Kidney capillary endothelial cell (primary cell): Measurements from ENCODE around the gene VSTM2B.

ENCODE experiments used
- DNase-seq: peaks from one replicate; pipeline ENCODE4 v3.0.0-alpha.2; 2018; ENCODE audit warnings: low spot score

The VSTM2B gene

DNA sequence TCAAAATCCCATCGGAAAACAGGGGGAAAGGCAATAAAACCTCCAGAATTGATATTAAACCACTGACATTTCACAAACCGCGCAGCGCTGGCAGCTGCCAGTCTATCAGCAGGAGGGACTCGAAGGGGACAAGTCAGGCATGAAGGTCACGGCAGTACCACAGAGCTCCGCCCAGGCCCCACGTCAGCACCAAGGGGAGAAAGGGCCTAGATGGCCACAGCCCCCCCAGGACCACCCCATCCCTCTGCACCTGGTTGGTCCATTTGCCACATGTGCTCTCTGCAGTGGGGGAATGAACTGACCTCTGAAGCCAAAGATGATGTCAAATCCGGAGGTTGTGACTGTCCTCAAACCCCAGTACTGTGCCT lies 9.5 kb upstream of the VSTM2B start:
- DNase-seq = no peak

DNA sequence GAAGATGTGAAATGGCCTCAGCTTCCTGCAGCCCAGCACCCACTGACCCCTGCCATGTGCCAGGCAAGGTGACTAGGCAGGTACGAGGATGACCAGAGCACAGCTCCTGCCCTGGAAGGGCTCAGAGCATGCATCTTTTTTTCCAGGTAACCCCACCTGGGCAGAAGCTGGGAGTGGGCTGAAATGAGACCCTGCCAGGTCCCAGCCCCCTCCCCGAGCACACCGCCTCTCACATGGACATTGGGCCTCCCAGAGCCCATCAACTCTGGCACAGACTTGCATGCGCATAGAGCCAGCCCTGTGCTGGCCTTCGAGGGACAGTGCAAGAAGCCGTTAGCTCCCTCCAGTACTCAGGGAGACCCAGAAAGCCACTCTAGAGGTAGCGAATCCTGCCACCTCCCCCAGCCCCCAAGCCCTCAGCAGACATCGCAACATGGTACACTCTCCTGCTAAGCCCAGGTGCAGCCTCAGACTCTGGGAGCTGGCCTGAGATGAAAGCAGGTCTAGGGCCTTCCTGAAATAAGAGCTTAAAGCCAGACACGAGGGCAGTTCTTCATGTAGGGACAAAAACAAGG lies 8.9 kb upstream of the VSTM2B start:
- DNase-seq = no peak

DNA sequence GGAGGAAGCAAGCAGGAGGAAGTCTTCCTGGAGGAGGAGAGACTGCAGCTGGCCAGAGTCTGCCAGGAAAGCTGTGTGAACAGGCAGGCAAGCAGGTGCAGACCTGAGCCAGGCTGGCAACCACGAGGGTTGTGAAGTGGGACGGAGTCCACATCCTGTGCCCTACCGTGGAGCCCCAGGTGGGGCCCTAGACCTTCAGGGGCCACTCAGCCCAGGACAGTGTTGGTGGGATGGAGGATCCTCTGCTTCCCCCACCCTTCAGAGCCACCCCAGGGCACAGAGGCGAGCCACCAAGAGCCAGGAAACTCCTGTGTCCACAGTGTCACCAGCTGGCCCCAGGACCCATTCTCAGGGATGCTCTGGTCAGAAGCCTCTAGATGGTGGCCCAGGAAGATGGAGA lies 8.4 kb upstream of the VSTM2B start:
- no peak for DNase-seq

DNA sequence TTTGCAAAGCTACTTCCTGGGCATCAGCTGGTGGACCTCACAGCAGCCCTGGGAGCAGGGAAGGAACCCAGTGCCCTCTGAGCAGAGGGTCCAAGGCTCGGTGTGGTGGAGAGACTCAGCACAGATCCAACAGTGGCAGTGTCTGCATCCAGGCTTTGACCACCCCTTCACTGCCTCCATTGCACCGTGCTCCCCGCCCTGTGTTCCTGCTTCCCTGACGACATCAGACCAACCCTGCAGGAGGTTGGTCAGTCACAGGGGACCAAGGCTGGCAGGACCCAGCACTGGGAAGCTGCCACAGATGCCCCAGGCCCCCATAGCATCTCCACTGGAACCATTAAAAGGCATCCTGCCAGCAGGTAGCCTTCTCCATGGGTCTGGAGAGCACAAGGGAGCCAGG lies 7.8 kb upstream of the VSTM2B start:
- no peak for DNase-seq

DNA sequence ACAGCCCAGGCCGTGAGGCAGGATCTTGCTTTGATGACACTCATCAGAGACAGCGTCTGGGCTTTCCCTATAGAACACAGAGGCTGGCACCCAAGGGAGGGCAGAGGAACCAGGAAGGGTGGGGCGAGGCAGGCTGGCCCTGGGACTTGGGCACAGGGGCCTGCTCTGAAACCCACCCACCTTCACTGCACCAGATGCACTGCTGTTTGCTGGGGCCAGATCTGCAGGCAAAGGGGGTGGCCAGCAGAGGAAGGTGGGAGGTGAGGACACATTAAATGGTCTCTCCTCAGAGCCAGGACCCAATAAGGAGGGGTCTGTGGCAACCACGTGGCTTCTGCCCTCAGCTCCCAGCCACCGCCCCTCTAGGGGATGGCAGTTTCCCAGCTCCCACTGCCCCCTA lies 6.6 kb upstream of the VSTM2B start:
- no peak for DNase-seq

DNA sequence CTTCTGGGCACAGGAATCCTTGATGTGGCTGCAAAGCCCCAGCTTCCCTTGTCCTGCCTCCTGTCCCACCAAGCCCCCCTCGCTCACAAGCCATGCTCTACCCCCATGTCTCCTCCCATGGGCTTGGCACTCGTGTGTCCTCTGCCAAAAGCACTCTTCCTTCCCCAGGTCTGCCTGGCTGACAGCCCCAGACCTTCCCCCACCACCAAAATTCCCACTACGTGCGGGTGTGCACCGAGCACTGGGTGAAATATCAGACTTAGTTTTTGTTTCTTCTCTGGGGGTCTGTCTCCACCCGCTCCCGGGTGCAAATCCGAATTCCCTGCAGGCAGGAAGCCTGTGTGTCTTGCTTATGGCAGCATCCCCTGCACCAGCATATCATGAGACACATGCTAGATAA lies 5.9 kb upstream of the VSTM2B start:
- no peak for DNase-seq

DNA sequence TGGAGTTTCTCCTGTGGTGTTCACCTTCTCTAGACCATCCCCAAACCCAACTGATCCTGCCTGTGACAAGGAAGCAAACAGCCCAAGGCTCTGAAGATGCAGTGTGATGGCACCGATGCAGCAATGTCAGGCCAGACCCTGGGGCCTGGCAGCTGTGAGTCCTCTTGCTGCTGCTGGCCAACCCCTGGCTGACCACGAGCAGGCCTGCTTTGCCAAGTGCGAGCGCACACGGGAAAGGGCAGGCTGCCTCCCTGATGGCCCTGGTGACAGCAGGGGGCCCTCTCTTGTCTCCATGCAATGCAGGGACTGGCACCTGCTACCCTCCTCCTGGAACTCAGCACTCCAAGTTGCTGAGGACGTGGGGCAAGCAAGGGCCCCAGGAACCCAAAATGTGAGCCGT lies 5.4 kb upstream of the VSTM2B start:
- no peak for DNase-seq

DNA sequence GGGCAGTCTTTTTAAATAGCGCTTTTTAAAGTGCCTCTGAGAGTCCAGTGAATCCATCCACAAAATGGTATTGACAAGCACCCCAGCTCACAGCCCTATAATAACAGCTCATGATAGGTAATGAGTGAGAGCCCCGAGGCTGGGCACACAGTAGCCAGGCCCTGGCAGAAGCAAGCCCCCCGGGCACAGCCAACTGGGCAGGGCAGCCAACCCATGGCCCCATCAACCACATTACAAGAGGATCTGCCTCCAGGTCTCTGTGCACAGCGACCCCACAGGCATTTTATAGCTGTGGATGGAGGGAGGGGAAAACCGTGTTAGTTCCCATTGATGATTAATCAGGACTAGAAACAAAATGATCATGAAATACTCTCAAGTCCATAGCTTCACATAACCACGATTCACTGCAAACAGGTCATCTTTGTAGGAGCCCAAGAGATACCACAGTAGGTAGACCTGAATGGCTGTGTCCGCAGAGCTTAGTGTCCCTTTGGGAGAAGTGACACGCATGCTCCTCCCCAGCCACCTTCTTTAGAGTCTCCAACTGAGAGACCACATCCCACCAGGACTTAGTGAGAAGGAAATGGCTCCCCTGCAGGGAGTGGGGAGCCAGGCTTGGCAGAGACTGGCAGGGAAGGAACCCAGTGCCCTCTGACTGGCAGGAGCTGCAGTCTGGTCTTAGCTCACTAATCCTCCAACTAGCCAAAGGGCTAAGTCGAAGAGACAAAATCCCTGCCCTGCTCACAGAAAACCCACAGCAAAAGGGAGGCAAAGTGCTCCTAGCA lies 4.3 kb upstream of the VSTM2B start:
- no peak for DNase-seq

- DNase-seq = no peak
These were observed 2.2 kb upstream of the VSTM2B start for GRCh38 chr19:29523568-29523967.

DNA sequence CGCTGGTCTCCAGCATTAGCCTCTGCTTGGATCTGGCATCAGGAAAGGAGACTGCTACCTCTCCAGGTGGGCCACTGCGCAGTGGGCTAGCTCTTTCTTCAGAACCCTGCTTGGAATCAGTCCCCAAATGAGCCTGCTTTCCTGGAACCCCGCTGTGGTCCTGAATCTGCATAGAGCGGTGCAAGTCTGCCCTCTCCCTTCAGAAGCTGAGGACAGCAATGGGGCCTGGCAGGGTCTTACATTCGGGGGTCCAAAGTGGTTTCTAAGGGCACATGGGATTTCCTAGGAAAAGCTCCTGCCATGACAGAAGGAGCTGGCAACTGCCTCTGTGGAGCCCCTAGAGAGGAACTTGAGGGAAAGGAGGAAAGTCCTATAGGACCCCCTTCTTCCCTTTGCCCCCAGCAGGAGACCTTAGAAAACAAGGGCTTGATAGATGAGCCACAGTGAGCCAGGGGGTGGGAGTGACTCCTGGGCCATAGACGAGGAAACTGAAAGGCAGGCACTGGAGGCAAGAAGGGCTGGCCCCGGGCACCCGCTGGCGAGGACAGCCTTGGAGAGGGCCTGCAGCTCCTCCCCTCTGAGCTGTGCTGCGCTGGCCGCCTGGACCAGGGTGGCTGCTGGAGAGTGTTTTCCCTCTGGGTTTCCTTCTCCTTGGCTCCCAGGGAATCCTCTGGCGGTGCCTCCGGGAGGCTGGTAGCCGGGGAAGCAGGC lies 1.4 kb upstream of the VSTM2B start:
- no peak for DNase-seq

DNA sequence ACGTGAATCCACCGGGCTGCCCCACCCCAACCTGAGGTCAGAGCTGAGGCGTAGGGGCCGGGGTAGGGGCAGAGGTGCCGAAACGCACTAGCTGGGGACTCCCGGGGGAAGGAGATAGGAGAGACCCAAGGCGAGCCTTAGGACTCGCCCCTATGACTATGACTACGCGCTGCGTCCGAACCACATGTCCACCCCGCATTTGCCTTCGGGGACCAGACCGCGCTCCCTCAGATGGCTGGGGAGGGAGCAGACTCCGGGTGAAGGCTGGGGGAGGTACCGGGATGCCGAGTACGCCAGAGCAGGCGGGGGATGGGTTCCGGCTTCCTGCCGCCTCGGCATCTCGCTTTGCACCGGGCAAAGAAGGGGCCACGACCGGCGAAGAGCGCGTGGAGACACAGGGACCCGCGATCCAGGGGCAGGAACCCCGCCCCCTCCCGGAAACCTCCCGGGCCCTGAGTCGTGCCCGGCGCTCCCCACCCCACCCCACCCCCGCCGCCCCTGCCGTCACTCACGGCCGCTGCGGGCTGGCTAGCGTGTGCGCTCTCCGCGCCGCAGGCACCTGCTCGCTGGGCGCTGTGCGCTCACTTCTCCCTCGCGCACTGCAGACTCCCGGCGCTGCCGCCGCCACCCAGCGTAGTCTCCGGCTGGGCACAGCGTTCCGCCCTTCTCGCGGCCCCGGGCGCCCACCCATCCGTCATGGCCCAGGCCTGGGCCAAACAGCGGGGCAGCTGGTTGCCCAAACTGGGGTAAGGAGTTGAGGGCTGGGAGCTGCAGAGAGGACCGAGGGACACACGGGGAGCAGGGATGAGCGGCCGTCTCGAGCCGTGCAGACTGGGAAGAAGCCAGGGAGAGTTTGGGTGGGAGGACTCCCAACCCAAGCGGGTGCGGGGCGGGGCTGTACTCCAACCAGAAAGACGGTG lies 622 bp upstream of the VSTM2B start:
- no peak for DNase-seq

DNA sequence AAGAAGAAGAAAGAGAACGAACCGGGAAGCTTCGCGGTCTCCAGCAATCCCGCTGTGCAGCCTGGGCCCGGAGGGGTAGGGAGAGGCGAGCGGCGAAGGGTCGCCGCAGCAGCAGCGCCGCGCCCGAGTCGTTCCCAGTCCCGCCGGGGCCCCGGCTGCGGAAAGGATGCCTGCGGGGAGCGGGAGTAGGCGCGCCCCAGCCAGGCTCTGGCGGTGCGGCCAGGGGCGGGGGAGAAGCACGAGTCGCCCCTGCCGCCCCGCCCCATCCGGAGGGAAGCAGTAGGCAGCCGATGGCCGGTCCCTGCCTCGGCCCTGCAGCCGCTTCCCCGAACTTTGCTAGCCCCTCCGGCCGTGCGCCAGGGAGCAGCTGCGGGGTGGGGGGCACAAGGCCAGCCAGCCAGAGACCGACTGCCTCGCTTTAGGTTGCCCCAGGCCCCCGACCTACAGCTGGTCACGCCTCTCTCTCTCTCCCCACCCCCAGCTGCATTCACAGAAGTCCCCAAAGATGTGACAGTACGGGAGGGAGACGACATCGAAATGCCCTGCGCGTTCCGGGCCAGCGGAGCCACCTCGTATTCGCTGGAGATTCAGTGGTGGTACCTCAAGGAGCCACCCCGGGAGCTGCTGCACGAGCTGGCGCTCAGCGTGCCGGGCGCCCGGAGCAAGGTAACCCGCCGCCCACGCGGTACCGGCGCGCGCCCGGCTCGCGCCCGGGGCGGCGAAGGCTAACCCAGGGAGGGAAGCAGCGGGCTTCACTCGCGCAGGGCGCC lies 1.1 kb downstream of the VSTM2B start:
- no peak for DNase-seq

- no peak for DNase-seq
These were observed 1.9 kb downstream of the VSTM2B start for GRCh38 chr19:29527500-29528328.

DNA sequence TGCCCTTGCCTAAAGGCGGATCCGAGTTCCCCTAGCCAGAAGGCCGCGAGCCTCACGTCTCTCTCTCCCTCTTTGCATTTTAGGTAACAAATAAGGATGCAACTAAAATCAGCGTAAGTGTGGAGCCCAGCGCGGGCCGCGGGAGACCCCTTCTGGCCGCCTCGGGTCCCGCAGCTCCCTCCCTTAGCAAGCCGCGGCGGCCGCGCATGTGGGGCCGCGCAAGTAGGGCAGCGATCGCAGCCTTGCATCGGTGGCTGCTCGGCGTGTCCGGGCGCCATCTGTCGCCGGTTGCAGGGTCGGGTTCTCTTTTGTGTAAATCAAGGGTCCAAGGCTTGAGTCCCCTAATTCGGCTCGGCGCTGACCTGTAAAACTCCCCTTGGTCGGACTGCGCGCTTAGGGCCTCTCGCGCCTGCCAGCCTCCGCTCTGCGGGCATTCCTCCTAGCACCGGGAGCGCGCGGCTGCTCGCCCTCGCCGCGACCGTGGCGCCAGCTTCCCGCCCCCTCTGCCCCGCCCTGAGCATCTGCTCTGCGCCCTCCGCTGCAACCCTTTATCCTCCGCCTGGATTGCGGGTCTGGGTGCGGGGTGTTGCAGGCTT lies 2.7 kb downstream of the VSTM2B start:
- peak; percentile 59 for DNase-seq

- DNase-seq = no peak
These were observed 3.3 kb downstream of the VSTM2B start for GRCh38 chr19:29528946-29529645.

GRCh38 chr19:29529646-29530539 lies 4.1 kb downstream of the VSTM2B start:
- DNase-seq = no peak

- no peak for DNase-seq
These were observed 5.0 kb downstream of the VSTM2B start for GRCh38 chr19:29530540-29531457.
